NCI-H1105 treated with DMSO at 0.1 percent for 48 hours (cell line): ENCODE measurements around the gene CDC45.
A peak's percentile ranks its signal among the peaks of the same experiment; 100 is the strongest.

Source experiments
- DNase-seq: peaks from one replicate; lab custom pipeline; 2025; lab: John Stamatoyannopoulos, UW

Gene CDC45

DNA sequence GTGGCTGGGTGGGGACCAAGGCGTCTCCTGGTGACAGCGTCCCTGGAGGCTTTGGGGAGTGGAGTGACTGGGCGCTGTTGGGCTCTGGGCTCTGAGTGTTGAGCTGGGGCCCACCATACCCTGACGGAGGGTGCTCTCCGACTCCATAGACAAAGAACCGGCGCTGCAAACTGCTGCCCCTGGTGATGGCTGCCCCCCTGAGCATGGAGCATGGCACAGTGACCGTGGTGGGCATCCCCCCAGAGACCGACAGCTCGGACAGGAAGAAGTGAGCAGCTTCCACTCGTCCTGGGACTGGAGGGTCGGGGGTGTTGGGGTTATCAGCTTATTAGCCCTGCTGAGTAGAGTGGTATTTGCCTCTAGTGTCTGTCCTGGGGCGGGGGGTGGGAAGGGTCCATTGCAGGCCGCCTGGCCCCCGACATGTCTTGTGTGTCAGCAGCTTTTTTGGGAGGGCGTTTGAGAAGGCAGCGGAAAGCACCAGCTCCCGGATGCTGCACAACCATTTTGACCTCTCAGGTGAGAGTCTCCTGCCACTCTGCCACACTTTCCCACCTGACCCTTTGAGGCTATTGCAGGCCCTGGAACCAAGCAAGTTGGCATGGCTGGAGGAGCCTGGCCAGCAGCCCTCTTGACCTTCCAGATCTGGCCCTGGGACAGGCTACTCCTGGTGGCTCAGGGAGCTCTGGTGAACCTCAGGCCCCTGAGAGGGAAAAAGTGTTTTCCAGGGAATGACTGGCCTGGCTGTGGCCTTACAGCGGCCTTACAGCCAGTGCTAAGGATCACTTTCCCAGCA lies 36.9 kb downstream of the CDC45 start:
- no peak for DNase-seq

- no peak for DNase-seq
Observed at GRCh38 chr22:19517171-19517500, 37.4 kb downstream of the CDC45 start.

GRCh38 chr22:19517919-19518611 lies 38.3 kb downstream of the CDC45 start:
- no peak for DNase-seq

DNA sequence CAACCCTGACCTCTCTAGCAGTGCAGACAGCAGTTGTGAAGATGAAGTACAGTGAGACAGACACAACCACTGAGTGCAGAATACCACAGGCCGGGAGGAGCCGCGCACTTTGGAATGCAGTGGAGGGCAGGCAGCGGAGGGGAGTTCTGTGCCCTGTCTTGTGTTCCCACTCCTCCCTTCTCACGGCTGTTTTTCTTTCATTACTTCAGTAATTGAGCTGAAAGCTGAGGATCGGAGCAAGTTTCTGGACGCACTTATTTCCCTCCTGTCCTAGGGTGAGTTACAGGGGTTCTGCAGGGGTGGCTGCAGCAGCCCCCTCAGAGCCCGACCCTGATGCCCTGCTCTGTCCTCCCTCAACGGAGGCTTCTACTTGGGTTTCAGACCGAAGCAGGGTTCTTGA lies 38.9 kb downstream of the CDC45 start:
- DNase-seq = no peak

GRCh38 chr22:19519041-19519926 lies 39.6 kb downstream of the CDC45 start:
- DNase-seq = no peak

- DNase-seq = no peak
Observed at GRCh38 chr22:19520007-19520406, 40.3 kb downstream of the CDC45 start.

DNA sequence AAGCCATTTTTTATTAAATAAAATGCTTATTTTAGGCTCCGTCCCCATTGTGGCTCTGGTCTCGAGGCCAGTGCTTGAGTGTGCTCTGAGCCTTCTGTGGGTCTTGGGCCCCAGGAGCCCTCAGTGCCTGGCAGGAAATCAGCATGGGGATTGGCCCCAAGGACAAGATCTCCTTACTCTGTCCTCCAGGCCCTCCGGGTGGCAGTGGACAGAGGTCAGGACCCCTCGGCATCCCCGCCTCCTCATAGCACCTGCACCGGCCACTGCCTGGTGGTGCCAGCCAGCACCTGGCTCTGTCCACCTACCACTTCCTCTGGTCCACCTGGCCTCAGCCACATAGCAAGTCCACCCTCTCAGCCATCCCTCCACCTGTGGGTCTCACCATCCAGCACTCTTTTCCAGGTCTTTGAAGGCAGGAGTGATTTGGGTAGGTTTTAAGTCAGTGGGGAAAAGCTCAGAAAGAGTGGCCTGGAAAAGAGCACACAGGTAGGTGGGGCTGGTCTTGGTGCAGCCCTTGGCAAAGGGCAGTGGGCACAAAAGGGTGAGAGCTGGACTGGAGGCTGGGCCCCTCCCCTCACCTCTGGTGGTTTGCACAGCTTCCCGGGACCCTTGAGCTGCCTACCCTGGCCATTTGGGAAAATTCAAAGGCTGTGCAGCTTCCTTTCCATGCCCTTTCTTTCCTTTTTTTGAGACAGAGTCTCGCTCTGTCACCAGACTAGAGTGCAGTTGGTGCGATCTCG lies 41.0 kb downstream of the CDC45 start:
- no peak for DNase-seq

- peak; percentile 90 for DNase-seq
Observed at GRCh38 chr22:19522190-19522880, 42.6 kb downstream of the CDC45 start.

- no peak for DNase-seq
Observed at GRCh38 chr22:19522881-19523239, 43.1 kb downstream of the CDC45 start.

GRCh38 chr22:19523240-19524169 lies 43.8 kb downstream of the CDC45 start:
- DNase-seq = peak; percentile 34

DNA sequence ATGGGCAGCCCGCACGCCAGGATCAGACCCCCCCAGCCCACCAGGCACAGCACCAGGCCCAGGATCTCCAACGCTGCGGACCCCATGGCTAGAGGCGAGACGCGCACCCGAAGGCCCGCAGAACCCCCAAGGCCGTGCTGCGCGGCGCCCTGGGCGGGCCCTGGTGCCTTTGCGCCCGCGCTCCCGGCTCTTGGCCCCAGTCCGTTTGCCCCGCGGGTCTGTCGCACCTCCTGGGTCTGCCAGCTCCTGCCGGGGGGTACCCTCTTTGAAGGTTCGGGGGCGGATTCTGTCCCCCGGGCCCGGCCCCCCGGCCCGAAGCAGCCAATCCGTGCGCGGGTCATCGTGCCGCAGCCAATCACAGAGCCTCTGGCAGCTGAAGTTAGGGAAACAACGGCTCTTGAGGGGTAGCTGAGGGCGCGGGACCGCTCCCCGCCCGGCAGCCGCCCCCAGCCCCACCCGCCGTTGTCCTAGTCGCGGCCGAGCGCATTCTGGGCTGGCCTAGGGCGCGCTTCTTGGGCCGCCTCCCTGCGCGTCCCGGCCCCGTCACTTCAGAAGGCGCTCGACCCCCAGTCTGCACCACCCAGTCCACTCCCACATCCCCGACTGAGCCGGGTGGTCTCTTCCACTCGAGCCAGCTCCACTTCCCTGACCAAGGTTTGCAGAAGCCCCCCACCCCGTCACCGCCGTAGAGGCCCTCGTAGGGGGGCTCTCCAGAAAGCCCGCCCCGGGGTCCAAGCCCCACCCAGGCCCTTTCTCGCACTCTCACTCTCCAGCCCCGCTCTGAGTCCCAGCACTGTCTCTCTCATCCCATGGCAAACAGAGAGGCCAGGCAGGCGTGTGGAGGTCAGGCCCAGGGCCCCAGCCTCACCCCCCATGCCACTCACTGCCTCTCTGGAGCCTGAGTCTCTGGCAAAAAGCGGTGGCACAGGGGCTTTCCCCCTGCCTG lies 44.7 kb downstream of the CDC45 start, which contains the start of gene CLDN5:
TSS of gene CLDN5 (minus strand) at position 241 of the 946 bp plus-strand sequence. CDS start at position 86, 155 bp downstream.
- peak; percentile 8 for DNase-seq

DNA sequence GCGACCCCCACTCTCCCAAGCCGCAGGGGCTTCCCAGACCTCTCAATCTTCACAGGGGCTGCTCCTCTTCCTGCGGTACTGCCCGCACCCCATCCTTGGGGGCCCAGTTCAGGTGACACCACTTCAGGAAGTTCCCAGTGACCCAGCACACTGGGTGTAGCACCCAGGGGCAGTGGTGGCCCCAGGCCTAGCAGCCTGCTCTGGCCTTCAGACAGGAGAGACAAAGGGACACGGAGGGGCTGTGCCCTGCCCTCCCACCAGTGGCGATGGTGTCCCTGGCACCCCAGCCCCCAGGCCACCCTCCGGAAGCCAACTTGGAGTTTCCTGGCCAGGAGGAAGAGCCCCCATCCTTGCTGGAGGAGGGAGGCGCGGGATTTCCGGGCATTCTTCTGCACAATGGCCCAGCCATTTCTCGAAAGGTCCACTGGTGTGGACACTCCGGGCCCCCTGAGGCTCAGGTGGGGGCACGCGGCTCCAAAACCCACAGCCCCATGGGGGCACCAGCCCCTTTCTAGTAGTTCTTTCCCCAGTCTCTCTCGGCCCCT lies 45.5 kb downstream of the CDC45 start:
- DNase-seq = no peak

DNA sequence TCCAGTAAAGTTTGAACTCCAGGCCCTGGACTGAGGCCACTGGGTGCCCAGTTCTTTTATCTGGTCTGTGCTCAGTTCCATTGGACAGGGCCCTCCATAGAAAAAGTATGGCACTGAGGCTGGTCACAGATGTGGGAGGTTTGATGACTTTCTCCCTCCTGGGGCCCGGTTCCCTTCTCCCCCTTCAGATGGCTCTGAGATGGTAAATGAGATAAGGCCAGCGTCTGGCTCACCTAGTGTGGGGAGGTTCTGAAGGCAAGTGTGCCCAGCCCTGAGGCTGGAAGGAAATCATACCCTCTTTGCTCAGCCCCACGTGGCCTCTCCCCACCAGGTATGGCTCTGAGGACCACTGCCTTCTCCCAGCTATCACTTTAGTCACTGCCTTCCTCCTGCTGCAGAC lies 45.9 kb downstream of the CDC45 start:
- no peak for DNase-seq

DNA sequence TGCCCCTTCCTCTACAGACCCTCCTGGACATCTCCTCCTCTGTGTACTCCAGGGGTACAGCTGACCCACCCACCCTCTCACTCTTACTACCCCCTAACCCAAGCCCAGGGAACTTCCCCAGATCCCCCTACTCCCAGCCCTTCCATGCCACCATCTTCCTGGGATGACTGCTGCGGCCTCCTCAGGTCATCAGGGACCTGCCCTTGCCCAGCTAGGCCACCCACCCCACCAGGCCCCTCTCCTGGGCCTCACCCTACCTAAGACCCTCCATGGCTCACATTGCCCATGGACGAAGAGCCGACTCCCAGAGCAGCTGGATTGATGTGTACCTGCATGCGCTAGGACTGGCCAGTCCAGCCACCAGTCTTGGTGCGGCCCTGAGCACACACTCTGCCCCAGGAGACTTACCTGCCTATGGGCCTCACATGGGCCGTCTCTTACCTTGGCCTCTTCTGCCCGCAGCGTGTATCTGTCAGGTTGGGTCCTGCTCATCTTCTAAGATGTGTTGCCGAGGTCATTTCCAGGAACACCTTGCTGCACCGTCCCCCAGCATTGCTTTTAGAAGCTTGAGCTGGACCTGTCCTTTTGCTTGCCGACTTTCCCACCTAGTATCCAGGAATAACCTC lies 46.5 kb downstream of the CDC45 start:
- DNase-seq = no peak

- DNase-seq = no peak
Observed at GRCh38 chr22:19526702-19527111, 47.0 kb downstream of the CDC45 start.

- no peak for DNase-seq
Observed at GRCh38 chr22:19527321-19527721, 47.6 kb downstream of the CDC45 start.

- DNase-seq = no peak
Observed at GRCh38 chr22:19527861-19528417, 48.2 kb downstream of the CDC45 start.

GRCh38 chr22:19529811-19530210 lies 50.1 kb downstream of the CDC45 start:
- no peak for DNase-seq
